Activated CD8-positive, alpha-beta memory T cell treated with anti-CD3 and anti-CD28 coated beads for 36 hours (primary cell): ENCODE results near the gene PRKAB1. TPM values are rescaled to one million over a fixed set of nuclear protein-coding genes. Genes with fewer than 3 reads are reported as not detected.
"Not testable (repeated sequence)": the region's sequence is repeated elsewhere in the genome, so short reads cannot be mapped to it uniquely, and the experiment has no call there.

Experiments
- CTCF ChIA-PET: fragments of 350-600 bp; sonication (Branson Sonifier 250); formaldehyde crosslinking; loops from one replicate; lab custom pipeline; 2021; ENCODE audit warnings: antibody characterized with exemption; lab: Charles Lee
- POLR2A ChIA-PET: fragments of 350-600 bp; sonication (Branson Sonifier 250); formaldehyde crosslinking; loops from one replicate; lab custom pipeline; 2021; ENCODE audit warnings: antibody characterized with exemption; lab: Charles Lee
- total RNA-seq, 2 experiments: library from RNA; stranded (reverse); gene quantifications; one replicate each; pipeline ENCODE4 v1.2.3, GENCODE V29; 2021

PRKAB1 gene
- total RNA-seq, 2 experiments from 2014 or later: 22.3 to 25.7 TPM

DNA sequence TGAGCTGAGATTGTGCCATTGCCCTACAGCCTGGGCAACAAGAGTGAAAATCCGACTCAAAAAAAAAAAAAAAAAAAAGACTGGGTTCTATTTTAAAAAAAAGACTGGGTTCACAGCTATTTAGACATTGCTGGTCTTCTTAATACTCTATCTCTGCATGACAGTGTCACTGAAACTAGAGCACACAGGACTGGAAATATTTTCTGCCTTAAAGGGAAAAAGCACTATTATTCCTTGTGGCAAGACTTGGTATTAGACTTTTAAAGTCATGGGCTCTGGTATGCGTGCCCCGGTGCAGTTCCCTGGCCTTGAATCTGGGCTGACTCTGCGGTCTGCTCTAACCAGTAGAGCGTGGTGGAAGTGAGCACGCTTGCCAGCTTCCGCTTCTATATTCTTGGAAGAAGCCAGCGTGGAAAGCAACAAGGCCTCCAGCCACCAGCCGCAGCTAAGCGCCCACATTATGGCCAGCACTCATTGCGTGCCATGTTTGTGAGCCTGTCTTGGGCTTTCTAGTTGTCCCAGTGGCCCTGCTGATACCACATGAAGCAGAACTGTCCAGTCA, 31.3 kb downstream of the PRKAB1 start:
- CTCF ChIA-PET: interaction anchor here (0.6 kb wide), 1 partner anchor 130 kb away, joined by 3 read pairs; no protein-coding TSS in a partner anchor
- POLR2A ChIA-PET: interaction anchor here (0.6 kb wide), 1 partner anchor 47 kb away, joined by 4 read pairs; no protein-coding TSS in a partner anchor

DNA sequence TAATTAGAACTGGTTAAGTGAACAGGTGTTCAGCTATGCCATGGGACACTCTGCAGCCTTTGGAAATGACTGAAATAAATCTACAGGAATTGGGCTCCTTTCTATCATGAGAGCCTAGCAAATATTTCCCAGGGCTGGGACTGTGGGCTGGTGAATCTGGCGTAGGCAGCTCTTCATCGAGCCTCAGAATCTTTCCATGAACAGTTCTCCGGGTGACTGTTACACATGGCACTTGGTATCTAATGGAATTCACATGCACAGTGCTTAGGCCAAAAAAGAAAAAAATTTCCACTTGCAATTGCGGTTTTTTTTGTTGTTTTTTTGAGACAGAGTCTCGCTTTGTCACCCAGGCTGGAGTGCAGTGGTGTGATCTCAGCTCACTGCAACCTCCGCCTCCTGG, 32.1 kb downstream of the PRKAB1 start:
- POLR2A ChIA-PET: no interaction called here
- CTCF ChIA-PET: no interaction called here

DNA sequence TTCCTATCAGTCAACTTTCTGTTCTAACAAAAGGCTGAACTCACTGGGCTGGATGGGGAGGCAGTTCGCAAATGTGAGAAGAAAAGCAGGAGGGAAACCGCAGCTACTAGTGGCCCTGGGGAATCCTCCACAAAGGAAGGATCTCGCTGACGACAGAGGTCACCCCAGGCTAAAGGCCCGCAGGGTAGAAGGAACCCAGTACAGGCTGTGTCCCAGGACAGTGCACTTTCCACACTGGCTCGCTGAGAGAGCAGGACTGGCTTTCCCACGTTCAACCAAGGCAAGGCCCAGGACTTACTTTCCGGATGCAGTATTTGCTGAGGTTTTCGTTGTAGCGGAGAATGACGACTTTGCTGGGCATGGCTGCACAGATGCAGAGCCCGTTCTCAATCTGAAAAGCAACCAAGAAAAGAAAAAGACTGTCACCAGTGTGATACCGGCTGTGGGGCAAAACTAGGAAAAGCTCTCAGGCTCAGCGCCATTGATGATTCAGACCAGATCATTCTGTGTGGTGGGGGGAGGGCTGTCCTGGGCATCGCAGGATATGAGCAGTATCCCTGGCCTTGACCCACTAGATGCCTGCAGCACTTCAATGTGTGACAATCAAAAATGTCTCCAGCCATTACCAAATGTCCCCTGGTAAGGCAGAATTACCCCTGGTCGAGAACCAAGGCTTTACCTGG, 36.3 kb downstream of the PRKAB1 start:
- POLR2A ChIA-PET: no interaction called here

DNA sequence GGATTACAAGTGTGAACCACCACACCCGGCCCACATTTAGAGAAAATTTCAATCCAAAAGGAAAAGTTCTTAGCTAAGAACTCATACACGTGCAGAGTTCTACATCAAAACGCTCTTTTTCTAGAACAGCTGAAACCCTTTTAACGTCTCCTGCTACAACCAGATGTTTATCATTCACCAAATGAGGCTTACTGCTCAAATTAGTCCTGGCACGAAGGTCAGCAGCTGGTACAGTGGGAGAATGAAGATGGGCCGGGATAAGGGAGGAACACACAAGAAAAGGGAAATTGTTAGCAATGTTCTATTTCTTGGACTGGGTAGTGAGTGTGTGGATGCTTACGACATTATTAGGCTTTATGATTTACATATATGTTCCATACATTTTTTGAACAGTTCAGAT, 37.2 kb downstream of the PRKAB1 start:
- ChIA-PET POLR2A (no interaction called here), CTCF (no interaction called here)

More for the DNA sequence above, 36.3 kb downstream of the PRKAB1 start:
- CTCF ChIA-PET: no interaction called here

DNA sequence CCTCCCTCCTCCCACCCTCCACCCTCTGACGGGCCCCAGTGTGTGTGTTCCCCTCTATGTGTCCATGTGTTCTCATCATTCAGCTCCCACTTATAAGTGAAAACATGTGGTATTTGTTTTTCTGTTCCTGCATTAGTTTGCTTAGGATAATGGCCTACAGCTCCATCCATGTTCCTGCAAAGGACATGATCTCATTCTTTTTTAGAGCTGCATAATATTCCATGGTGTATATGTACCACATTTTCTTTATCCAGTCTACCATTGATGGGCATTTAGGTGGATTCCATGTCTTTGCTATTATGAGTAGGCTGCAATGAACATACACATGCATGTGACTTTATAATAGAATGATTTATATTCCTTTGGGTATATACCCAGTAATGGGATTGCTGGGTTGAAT, 38.5 kb downstream of the PRKAB1 start:
- POLR2A ChIA-PET, CTCF ChIA-PET: not testable (repeated sequence)

GRCh38 chr12:119710374-119710964, 42.5 kb downstream of the PRKAB1 start:
- CTCF ChIA-PET: no interaction called here
- POLR2A ChIA-PET: no interaction called here

GRCh38 chr12:119710965-119711551, 43.1 kb downstream of the PRKAB1 start:
- ChIA-PET POLR2A (no interaction called here), CTCF (no interaction called here)

DNA sequence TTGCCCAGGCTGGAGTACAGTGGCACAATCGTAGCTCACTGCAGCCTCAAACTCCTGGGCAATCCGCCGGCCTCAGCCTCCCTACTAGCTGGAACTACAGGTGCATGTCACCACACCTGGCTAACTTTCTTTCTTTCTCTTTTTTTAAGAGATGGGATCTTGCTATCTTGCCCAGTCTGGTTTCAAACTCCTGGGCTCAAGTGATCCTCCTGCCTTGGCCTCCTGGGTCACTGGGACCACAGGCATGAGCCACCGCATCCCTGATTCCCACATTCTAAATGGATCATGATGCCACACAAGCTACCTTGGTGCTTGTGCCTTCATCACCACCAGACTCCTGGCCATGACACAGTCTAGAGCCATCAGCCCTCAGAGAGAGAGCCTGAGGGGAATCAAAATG, 43.8 kb downstream of the PRKAB1 start:
- POLR2A ChIA-PET: no interaction called here

DNA sequence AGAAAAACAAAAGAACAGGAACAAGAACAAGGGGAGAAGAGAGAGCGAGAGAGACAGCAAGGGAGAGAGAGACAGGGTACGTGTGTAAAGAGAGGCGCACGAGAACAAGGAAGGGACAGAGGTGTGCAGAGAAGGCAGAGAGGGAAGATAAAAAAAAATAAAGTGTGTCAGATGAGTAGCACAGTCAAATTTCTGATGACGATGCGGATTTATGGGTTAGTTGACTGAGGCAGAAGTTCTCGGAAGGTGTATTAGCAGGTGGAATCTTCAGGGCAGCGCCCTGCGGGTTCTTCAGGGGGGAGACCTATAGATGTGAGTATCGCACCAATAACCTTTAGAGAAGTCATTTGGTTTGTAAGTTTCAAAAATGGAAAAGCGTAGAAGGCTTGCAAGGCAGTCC, 44.8 kb downstream of the PRKAB1 start:
- POLR2A ChIA-PET: no interaction called here
- CTCF ChIA-PET: no interaction called here

More for the DNA sequence above, 43.8 kb downstream of the PRKAB1 start:
- CTCF ChIA-PET: no interaction called here

GRCh38 chr12:119713551-119714031, 45.7 kb downstream of the PRKAB1 start:
- POLR2A ChIA-PET: no interaction called here
- CTCF ChIA-PET: no interaction called here

DNA sequence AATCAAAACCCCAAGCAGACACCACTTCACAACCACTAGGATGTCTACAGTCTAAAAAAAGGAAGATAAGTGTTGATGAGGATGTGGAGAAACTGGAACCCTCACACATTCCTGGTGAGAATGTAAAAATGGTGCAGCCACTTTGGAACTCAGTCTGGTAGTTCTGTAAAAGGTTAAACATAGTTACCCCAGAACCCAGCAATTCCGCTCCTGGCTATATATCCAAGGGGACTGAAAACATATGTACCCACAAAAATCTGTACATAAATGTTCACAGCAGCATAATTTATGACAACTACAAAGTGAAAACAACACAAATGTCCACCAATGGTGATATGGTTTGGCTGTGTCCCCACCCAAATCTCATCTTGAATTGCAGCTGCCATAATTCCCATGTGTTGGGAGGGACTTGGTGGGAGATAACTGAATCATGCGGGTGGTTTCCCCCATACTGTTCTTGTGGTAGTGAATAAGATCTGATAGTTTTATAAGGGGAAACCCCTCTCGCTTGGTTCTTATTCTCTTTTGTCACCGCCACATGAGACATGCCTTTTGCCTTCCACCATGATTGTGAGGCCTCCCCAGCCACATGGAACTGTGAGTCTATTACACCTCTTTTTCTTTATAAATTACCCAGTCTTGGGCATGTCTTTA, 46.8 kb downstream of the PRKAB1 start:
- ChIA-PET CTCF (no interaction called here), POLR2A (no interaction called here)

DNA sequence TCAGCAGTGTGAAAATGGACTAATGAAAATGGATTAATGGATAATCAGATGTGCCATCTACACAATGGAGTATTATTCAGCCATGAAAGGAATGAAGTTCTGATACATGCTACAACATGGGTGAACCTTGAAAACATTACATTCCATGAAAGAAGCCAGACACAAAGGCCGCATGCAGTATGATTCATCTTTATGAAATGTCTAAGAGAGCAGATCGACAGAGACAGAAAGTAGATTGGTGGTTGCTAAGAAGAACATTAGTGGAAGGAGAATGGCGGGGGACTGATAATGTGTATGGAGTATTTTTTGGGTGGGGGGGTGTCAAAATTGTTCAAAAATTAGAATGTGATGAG, 47.3 kb downstream of the PRKAB1 start:
- ChIA-PET POLR2A (no interaction called here), CTCF (no interaction called here)

DNA sequence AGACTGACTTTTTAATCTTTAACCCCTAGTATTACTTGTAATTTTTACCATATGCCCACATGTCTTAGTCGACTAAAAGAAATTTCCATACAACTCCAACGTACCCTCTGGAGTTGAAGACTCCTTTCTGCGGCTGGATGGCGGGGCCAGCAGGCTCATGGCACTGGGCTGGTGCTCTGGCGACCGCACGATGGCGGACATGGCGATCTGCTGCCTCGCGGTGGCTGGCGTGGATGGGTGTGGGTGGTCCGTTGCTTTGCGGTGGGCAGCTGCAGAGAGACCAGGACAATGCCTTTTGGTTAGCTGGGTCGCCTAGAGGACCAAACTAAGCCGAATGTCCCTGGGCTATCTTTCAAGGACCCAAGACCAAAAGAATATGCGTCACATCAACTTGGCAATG, 50.2 kb downstream of the PRKAB1 start:
- CTCF ChIA-PET: no interaction called here
- POLR2A ChIA-PET: no interaction called here

DNA sequence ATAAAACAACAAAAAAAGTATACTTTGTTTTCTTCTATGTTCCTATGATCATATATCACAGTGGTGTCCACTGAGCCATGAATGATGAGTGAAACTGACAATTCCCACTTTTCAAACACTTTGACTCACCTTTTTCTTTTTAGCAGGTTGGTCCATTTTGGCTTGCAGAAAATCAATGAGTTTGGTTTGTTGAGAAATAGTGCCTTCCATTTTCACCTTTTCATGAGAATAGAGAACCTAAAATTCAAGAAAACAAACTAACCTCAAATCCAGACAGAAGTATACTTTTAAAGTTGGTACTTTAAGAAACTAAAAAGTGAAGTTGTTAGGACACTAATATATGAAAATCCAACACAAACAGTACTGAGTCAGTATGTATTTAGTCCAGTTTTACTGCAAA, 52.4 kb downstream of the PRKAB1 start:
- CTCF ChIA-PET: no interaction called here
- POLR2A ChIA-PET: no interaction called here

GRCh38 chr12:119721306-119721705, 53.4 kb downstream of the PRKAB1 start:
- ChIA-PET CTCF (no interaction called here), POLR2A (no interaction called here)

GRCh38 chr12:119725523-119725922, 57.6 kb downstream of the PRKAB1 start:
- POLR2A ChIA-PET: no interaction called here

GRCh38 chr12:119727600-119728443, 59.9 kb downstream of the PRKAB1 start:
- ChIA-PET POLR2A (no interaction called here), CTCF (no interaction called here)

More at GRCh38 chr12:119725523-119725922, 57.6 kb downstream of the PRKAB1 start:
- CTCF ChIA-PET: no interaction called here

- ChIA-PET CTCF (no interaction called here), POLR2A (no interaction called here)
Observed at GRCh38 chr12:119728444-119728745, 60.5 kb downstream of the PRKAB1 start.

GRCh38 chr12:119729871-119730270, 61.9 kb downstream of the PRKAB1 start:
- CTCF ChIA-PET: interaction anchor here (0.6 kb wide), 1 partner anchor 43 kb away, joined by 3 read pairs; no protein-coding TSS in a partner anchor

More at GRCh38 chr12:119729871-119730270, 61.9 kb downstream of the PRKAB1 start:
- POLR2A ChIA-PET: no interaction called here
